ENCODE data around the gene CDK5R2. TPM values are rescaled to one million over a fixed set of nuclear protein-coding genes. Genes with fewer than 3 reads are reported as not detected.

CDK5R2 gene
- polyA plus RNA-seq, 2 of the 4 experiments (the other 2 are of a cell fraction), result 0.63 to 0.94 TPM

DNA sequence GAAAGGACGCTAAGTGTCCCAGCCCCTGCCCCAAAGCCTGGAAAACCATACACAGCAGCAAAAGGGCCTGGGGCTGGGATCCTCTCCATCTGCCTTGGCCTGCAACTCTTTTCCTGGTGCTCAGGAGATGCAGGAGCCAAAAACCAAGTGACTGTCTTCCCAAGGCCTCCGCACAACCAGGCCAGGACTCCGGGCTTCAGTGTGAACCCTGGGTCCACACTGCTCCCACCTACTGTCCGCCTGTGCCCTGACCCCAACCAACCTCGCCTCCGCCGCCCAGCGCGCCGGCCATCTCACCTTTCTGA, 24.4 kb downstream of the CDK5R2 start (continued):
- TF ChIP-seq, protein P1, sequence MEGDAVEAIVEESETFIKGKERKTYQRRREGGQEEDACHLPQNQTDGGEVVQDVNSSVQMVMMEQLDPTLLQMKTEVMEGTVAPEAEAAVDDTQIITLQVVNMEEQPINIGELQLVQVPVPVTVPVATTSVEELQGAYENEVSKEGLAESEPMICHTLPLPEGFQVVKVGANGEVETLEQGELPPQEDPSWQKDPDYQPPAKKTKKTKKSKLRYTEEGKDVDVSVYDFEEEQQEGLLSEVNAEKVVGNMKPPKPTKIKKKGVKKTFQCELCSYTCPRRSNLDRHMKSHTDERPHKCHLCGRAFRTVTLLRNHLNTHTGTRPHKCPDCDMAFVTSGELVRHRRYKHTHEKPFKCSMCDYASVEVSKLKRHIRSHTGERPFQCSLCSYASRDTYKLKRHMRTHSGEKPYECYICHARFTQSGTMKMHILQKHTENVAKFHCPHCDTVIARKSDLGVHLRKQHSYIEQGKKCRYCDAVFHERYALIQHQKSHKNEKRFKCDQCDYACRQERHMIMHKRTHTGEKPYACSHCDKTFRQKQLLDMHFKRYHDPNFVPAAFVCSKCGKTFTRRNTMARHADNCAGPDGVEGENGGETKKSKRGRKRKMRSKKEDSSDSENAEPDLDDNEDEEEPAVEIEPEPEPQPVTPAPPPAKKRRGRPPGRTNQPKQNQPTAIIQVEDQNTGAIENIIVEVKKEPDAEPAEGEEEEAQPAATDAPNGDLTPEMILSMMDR (IDR thresholded peaks at IDR 0.05), result no peak
- TF ChIP-seq ZNF302 (CRISPR knock-in tag; IDR thresholded peaks at IDR 0.05) (no peak), MYC (IDR thresholded peaks at IDR 0.05; ENCODE audit: borderline replicate concordance, low read length) (no peak), PHF8 (IDR thresholded peaks at IDR 0.05; ENCODE audit: borderline replicate concordance, low read depth) (no peak), HOXA7 (CRISPR knock-in tag; IDR thresholded peaks at IDR 0.05) (no peak), PBX3 (IDR thresholded peaks at IDR 0.05) (no peak)

GRCh38 chr2:218984239-218985020, 25.0 kb downstream of the CDK5R2 start:
- CTCF ChIA-PET, result interaction anchor here (0.9 to 10.2 kb wide), 6 partner anchors 12 to 108 kb away, joined by 3 to 140 read pairs (median 38); partner anchors contain the start of gene CDK5R2
- POLR2A ChIA-PET, result no interaction called here
- peak overlapping the region; percentile 24; the same call in 1 of the 3 replicates for H3K4me3 ChIP-seq
- FAIRE-seq (no peak), DNase-seq (ENCODE audit: low read depth in 1 of 2, low spot score in 1 of 2) (no peak), ATAC-seq (peak in 1 of 2 experiments; percentile 5; a peak in 3 of 6 replicates)
- no peak overlapping the region for H3K27ac ChIP-seq
- TF ChIP-seq SREBF2 (IDR thresholded peaks at IDR 0.05), result no peak
- no peak for TF ChIP-seq RAD21 (conservative IDR thresholded peaks at IDR 0.05 in 1 of 2, IDR thresholded peaks at IDR 0.05 in 1 of 2)
- TF ChIP-seq HDAC2 (IDR thresholded peaks at IDR 0.05), result no peak
- no peak for TF ChIP-seq HES2 (IDR thresholded peaks at IDR 0.05)
- TF ChIP-seq KDM5A (IDR thresholded peaks at IDR 0.05), result no peak
- no peak for TF ChIP-seq KDM1A (IDR thresholded peaks at IDR 0.05; ENCODE audit: low read depth)
- TF ChIP-seq ZFP36 (IDR thresholded peaks at IDR 0.05; ENCODE audit: borderline replicate concordance, partially characterized antibody), result no peak
- no peak for TF ChIP-seq FOSL2 (IDR thresholded peaks at IDR 0.05)
- TF ChIP-seq FOSL2 (CRISPR knock-in tag; IDR thresholded peaks at IDR 0.05), result no peak
- no peak for TF ChIP-seq MYC (IDR thresholded peaks at IDR 0.05; ENCODE audit: borderline replicate concordance, low read length)
- TF ChIP-seq ATOH8 (CRISPR knock-in tag; IDR thresholded peaks at IDR 0.05; ENCODE audit: low read depth), result no peak
- TF ChIP-seq NR3C1 (IDR thresholded peaks at IDR 0.05), result no peak
- TF ChIP-seq RNF2 (IDR thresholded peaks at IDR 0.05; ENCODE audit: borderline replicate concordance, low read depth), result no peak
- TF ChIP-seq ESRRA (IDR thresholded peaks at IDR 0.05; ENCODE audit: borderline replicate concordance, low read length), result no peak
- TF ChIP-seq CHD2 (IDR thresholded peaks at IDR 0.05; ENCODE audit: low read length, partially characterized antibody), result no peak
- TF ChIP-seq EHF (CRISPR knock-in tag; IDR thresholded peaks at IDR 0.05), result no peak
- TF ChIP-seq USF2 (IDR thresholded peaks at IDR 0.05), result no peak
- no peaks in the 10 kb centered on the region for H3K9me3 ChIP-seq
- WGBS (ENCODE audit: missing lambda C conversion rate), result 47% methylated on average over 37 of the region's 50 CpGs
- peak overlapping the region; percentile 64 for H3K4me2 ChIP-seq
- H3K4me1 ChIP-seq, result peaks cover 19% of the 10 kb centered on the region

Measured in A549 (cell line).